Adrenal gland (tissue), 12 donors: ENCODE data around the gene XYLT2. TPM values are rescaled to one million over a fixed set of nuclear protein-coding genes. Genes with fewer than 3 reads are reported as not detected.

Experiments
- DNase-seq, 7 donors: peaks; one replicate each; pipeline ENCODE4 v3.0.0-alpha.2; 2019 to 2020
- H3K27ac ChIP-seq, 5 donors: fragments of 200-600 bp; sonication (generic) in 4 of 5; 1 replicate in 3 of 5; 2 replicates in 2 of 5; pipeline versions ENCODE4 v1.5.1 to v1.8.0; 2016 to 2020; ENCODE audit warnings: mild to moderate bottlenecking in 1 of 5
- H3K27me3 ChIP-seq: fragments of 200-600 bp; 2 replicates; pipeline ENCODE4 v1.8.0; 2021
- H3K36me3 ChIP-seq, 2 donors: fragments of 200-600 bp; replicated peaks in 1 of 2; 1 replicate in 1 of 2; 2 replicates in 1 of 2; pipeline versions ENCODE4 v1.5.1 to v1.8.0; 2018 to 2022
- H3K4me1 ChIP-seq, 2 donors: fragments of 200-600 bp; replicated peaks in 1 of 2; 1 replicate in 1 of 2; 2 replicates in 1 of 2; pipeline versions ENCODE4 v1.5.1 to v1.8.0; 2018 to 2021
- H3K4me3 ChIP-seq, 4 donors: fragments of 200-600 bp; sonication (generic) in 3 of 4; one replicate each; pipeline ENCODE4 v1.5.1; 2016 to 2018
- H3K9me3 ChIP-seq, 3 donors: fragments of 200-600 bp; sonication (generic) in 1 of 3; replicated peaks in 1 of 3; 1 replicate in 2 of 3; 2 replicates in 1 of 3; pipeline versions ENCODE4 v1.5.1 to v1.8.0; 2016 to 2021
- CTCF ChIP-seq, 6 experiments: fragments of 450-650 bp in 4 of 6; fragments of 200-600 bp in 2 of 6; sonication (generic) in 1 of 6; IDR thresholded peaks; 1 replicate in 5 of 6; 2 replicates in 1 of 6; pipeline versions ENCODE4 v1.5.1 to v1.8.0; 2016 to 2021; ENCODE audit warnings: antibody characterized with exemption in 6 of 6, mild to moderate bottlenecking in 2 of 6, moderate library complexity in 1 of 6
- POLR2A ChIP-seq, 2 donors: fragments of 450-650 bp; IDR thresholded peaks; one replicate each; pipeline ENCODE4 v1.6.1; 2017; ENCODE audit warnings: antibody characterized with exemption in 2 of 2, mild to moderate bottlenecking in 2 of 2, moderate library complexity in 1 of 2
- WGBS, 4 donors: extraction: QIAGEN DNeasy Blood & Tissue Kit in 2 of 4; methylation state at CpG; one replicate each; pipeline versions ENCODE4 v1.1.5 to v1.1.7; 2013 to 2017; 5-methylcytosine and 5-hydroxymethylcytosine counted together
- intact Hi-C, 2 donors: fragments of 100-400 bp; cut with DNase I; formaldehyde crosslinking; loops; one replicate each; pipeline versions ENCODE4 v1.14.1 to v1.15.0; 2022 to 2023
- polyA plus RNA-seq, 3 donors: library from polyadenylated mRNA; stranded (reverse); fragments of 200-250 nt in 2 of 3; fragments of 350-450 nt in 1 of 3; fragmentation: Illumina TruSeq in 1 of 3; extraction: RNeasy Lipid Tissue Mini Kit (QIAGEN cat#74804) in 1 of 3; gene quantifications; one replicate each; pipeline ENCODE4 v1.2.3, GENCODE V29; 2013 to 2014
- small RNA-seq, 2 donors: library from RNA; depleted of rRNA; stranded (forward); fragments of <200 nt; gene quantifications; one replicate each; pipeline ENCODE3, GENCODE V24; 2016
- total RNA-seq, 9 donors: library from RNA; depleted of rRNA in 4 of 9; stranded (reverse); fragments of >200 nt in 4 of 9; fragments of 120-200 nt in 1 of 9; fragmentation: NEBNext Ultra II Directional in 1 of 9; extraction: Animal tissue kit (Norgen Biotek cat#: 25700) in 1 of 9; gene quantifications; one replicate each; pipeline versions ENCODE4 v1.1.0 to v1.2.4, GENCODE V29; 2013 to 2023
- donor health status: healthy with polysubstance abuse.
- donor health status: Bipolar disorder and iron deficiency.
- donor health status: DM: yes; HTN: yes; CAD: no.
- donor health status: DM: no; HTN: no; CAD: no.
- donor health status: DM: no; HTN: no; CAD: no.
- donor health status: DM: yes; HTN: yes; CAD: no.

XYLT2 gene
- total and polyA plus RNA-seq, 12 donors, result 4.6 to 40.3 (median 29.1) TPM

- DNase-seq, result no peak
- intact Hi-C loops, result no loop called here
- H3K27me3 ChIP-seq, result no peaks in the 10 kb centered on the region
- WGBS, 4 donors, result 74 to 77% (median 75%) methylated on average over 5 of the region's 5 CpGs
- no peaks in the 10 kb centered on the region for H3K36me3 ChIP-seq
- no peak overlapping the region for H3K4me3 ChIP-seq
- peaks cover 5% of the 10 kb centered on the region in 2 donors for H3K4me1 ChIP-seq
- TF ChIP-seq CTCF (IDR thresholded peaks at IDR 0.05) (no peak), POLR2A (IDR thresholded peaks at IDR 0.05) (no peak)
- H3K27ac ChIP-seq, result no peak overlapping the region
- H3K9me3 ChIP-seq, result no peaks in the 10 kb centered on the region
These were observed 60.7 kb downstream of the XYLT2 start for GRCh38 chr17:50406578-50406977.

- H3K4me1 ChIP-seq, result no peaks in the 10 kb centered on the region
- no peak for DNase-seq
- H3K27ac ChIP-seq, result no peak overlapping the region
- TF ChIP-seq POLR2A (IDR thresholded peaks at IDR 0.05) (no peak), CTCF (IDR thresholded peaks at IDR 0.05) (no peak)
- WGBS, 4 donors, result 68 to 91% (median 80%) methylated on average over 3 to 4 of the region's 4 CpGs
- no peaks in the 10 kb centered on the region for H3K9me3 ChIP-seq
- no peaks in the 10 kb centered on the region for H3K36me3 ChIP-seq
- intact Hi-C loops, result no loop called here
- H3K27me3 ChIP-seq, result no peaks in the 10 kb centered on the region
- no peak overlapping the region for H3K4me3 ChIP-seq
These were observed 62.0 kb downstream of the XYLT2 start for GRCh38 chr17:50407921-50408320.

Small RNAs within 50 kb of the gene (small RNA-seq; reads per million reads assigned to genes)
- gene RF00019, result 0 reads per million in 2 donors

Other genes with a start within 250 kb of the XYLT2 start
- gene SAMD14, start 216.0 kb upstream of the XYLT2 start, total RNA-seq, result 10 to 100 TPM in 1 of 9 donors, 1 to 10 TPM in 8; 1.3 to 12.6 (median 3.7) TPM
- gene SAMD14, start 216.0 kb upstream of the XYLT2 start, polyA plus RNA-seq, result 10 to 100 TPM in 1 of 3 donors, 1 to 10 TPM in 2; 1.1 to 11.0 (median 3.0) TPM
- 10 to 100 TPM; 23.1 to 87.0 (median 52.7) TPM for gene PPP1R9B, start 195.4 kb upstream of the XYLT2 start, total RNA-seq
- 100 to 1,000 TPM in 1 of 3 donors, 10 to 100 TPM in 2; 21.8 to 128 (median 27.2) TPM for gene PPP1R9B, start 195.4 kb upstream of the XYLT2 start, polyA plus RNA-seq
- gene SGCA, start 180.1 kb upstream of the XYLT2 start, total RNA-seq, result 1 to 10 TPM in 3 of 9 donors, under 1 TPM in 3, not detected in 3; 0.28 to 3.0 (median 0.95) TPM
- 1 to 10 TPM in 2 of 3 donors, not detected in 1; 5.2 to 5.5 TPM for gene SGCA, start 180.1 kb upstream of the XYLT2 start, polyA plus RNA-seq
- 100 to 1,000 TPM in 5 of 9 donors, 10 to 100 TPM in 4; 50.2 to 263 (median 134) TPM for gene COL1A1, start 144.5 kb upstream of the XYLT2 start, total RNA-seq
- gene COL1A1, start 144.5 kb upstream of the XYLT2 start, polyA plus RNA-seq, result 100 to 1,000 TPM in 1 of 3 donors, 10 to 100 TPM in 2; 39.6 to 101 (median 40.1) TPM
- under 1 TPM in 1 of 9 donors, not detected in 8; 0.06 TPM for gene TMEM92, start 71.7 kb upstream of the XYLT2 start, total RNA-seq
- under 1 TPM in 1 of 3 donors, not detected in 2; 0.13 TPM for gene TMEM92, start 71.7 kb upstream of the XYLT2 start, polyA plus RNA-seq
- 100 to 1,000 TPM in 3 of 9 donors, 10 to 100 TPM in 6; 75.0 to 159 (median 93.4) TPM for gene MRPL27, start 27.1 kb downstream of the XYLT2 start, total RNA-seq
- 100 to 1,000 TPM in 2 of 3 donors, 10 to 100 TPM in 1; 96.4 to 287 (median 159) TPM for gene MRPL27, start 27.1 kb downstream of the XYLT2 start, polyA plus RNA-seq
- 1 to 10 TPM in 3 of 9 donors, under 1 TPM in 6; 0.18 to 5.2 (median 0.55) TPM for gene EME1, start 27.1 kb downstream of the XYLT2 start, total RNA-seq
- gene EME1, start 27.1 kb downstream of the XYLT2 start, polyA plus RNA-seq, result 1 to 10 TPM in 1 of 3 donors, under 1 TPM in 2; 0.48 to 1.5 (median 0.84) TPM
- gene LRRC59, start 51.4 kb downstream of the XYLT2 start, total RNA-seq, result 100 to 1,000 TPM in 7 of 9 donors, 10 to 100 TPM in 2; 88.6 to 337 (median 109) TPM
- 100 to 1,000 TPM in 1 of 3 donors, 10 to 100 TPM in 2; 38.0 to 305 (median 49.3) TPM for gene LRRC59, start 51.4 kb downstream of the XYLT2 start, polyA plus RNA-seq
- 100 to 1,000 TPM in 8 of 9 donors, 10 to 100 TPM in 1; 92.1 to 434 (median 192) TPM for gene ACSF2, start 80.1 kb downstream of the XYLT2 start, total RNA-seq
- gene ACSF2, start 80.1 kb downstream of the XYLT2 start, polyA plus RNA-seq, result 100 to 1,000 TPM in 2 of 3 donors, 10 to 100 TPM in 1; 92.5 to 306 (median 253) TPM
- 10 to 100 TPM in 2 of 9 donors, 1 to 10 TPM in 7; 1.7 to 26.6 (median 5.7) TPM for gene CHAD, start 122.8 kb downstream of the XYLT2 start, total RNA-seq
- 10 to 100 TPM in 2 of 3 donors, 1 to 10 TPM in 1; 7.2 to 11.1 (median 10.9) TPM for gene CHAD, start 122.8 kb downstream of the XYLT2 start, polyA plus RNA-seq
- 10 to 100 TPM; 28.4 to 77.3 (median 51.7) TPM for gene RSAD1, start 132.7 kb downstream of the XYLT2 start, total RNA-seq
- 10 to 100 TPM; 31.6 to 69.0 (median 60.5) TPM for gene RSAD1, start 132.7 kb downstream of the XYLT2 start, polyA plus RNA-seq
- 1 to 10 TPM in 7 of 9 donors, under 1 TPM in 1, not detected in 1; 0.12 to 8.9 (median 2.3) TPM for gene MYCBPAP, start 162.3 kb downstream of the XYLT2 start, total RNA-seq
- gene MYCBPAP, start 162.3 kb downstream of the XYLT2 start, polyA plus RNA-seq, result 1 to 10 TPM in 2 of 3 donors, under 1 TPM in 1; 0.27 to 4.4 (median 2.2) TPM
- gene EPN3, start 186.6 kb downstream of the XYLT2 start, total RNA-seq, result 10 to 100 TPM in 7 of 9 donors, 1 to 10 TPM in 2; 1.7 to 96.1 (median 36.0) TPM
- 10 to 100 TPM in 2 of 3 donors, 1 to 10 TPM in 1; 1.2 to 32.3 (median 10.5) TPM for gene EPN3, start 186.6 kb downstream of the XYLT2 start, polyA plus RNA-seq
- gene SPATA20, start 201.0 kb downstream of the XYLT2 start, total RNA-seq, result 100 to 1,000 TPM in 7 of 9 donors, 10 to 100 TPM in 2; 52.1 to 205 (median 151) TPM
- gene SPATA20, start 201.0 kb downstream of the XYLT2 start, polyA plus RNA-seq, result 100 to 1,000 TPM in 2 of 3 donors, 10 to 100 TPM in 1; 12.7 to 246 (median 150) TPM
- gene CACNA1G, start 214.6 kb downstream of the XYLT2 start, total RNA-seq, result 1 to 10 TPM in 1 of 9 donors, under 1 TPM in 7, not detected in 1; 0.06 to 2.6 (median 0.20) TPM
- under 1 TPM; 0.05 to 0.24 (median 0.07) TPM for gene CACNA1G, start 214.6 kb downstream of the XYLT2 start, polyA plus RNA-seq